GM21367 (cell line): Measurements from ENCODE around the gene TSC2.

Source experiments
- ATAC-seq: cut with Tn5 transposase; IDR thresholded peaks from one replicate; pipeline ENCODE4 v1.9.1; 2021; ENCODE audit not compliant: unreplicated experiment

The TSC2 gene

DNA sequence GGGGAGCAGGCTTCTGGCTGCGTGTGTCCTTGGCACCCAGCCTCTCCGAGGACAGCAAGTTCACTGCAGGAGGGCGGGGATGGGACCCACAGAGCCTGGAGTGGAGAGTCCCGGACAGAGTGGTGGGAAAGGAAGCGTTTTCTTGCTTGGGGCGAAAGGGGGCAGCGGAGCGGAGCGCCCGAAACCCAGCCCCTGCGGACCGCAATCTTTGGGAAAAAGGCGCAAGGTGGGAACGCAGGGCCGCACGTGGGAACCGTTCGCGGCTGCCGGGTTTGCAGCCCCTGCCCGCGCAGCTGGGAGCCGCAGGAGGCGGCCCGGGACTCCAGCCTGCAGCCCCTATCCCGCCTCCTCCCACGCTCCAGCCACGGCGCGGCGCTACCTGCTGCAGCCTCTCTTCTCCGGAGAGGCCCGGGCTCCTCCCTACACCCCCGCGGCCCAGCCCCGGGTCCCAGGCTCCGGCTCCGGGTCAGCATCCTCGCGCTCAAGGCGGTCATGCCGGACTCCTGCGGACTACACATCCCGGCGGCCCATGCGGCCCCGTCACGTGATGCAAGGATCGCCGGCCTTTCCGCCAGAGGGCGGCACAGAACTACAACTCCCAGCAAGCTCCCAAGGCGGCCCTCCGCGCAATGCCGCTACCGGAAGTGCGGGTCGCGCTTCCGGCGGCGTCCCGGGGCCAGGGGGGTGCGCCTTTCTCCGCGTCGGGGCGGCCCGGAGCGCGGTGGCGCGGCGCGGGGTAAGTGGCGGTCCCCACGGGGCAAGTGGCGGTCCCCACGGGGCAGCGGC lies at the start of gene TSC2, which contains the start of gene NTHL1:
Gene TSC2, plus strand, starts transcription at position 656 of the 786 bp plus-strand sequence. CDS start 631 bp downstream, outside the sequence.
Gene NTHL1, minus strand, starts transcription at position 505 of the 786 bp plus-strand sequence. Its CDS starts 11 bp downstream, at position 494.
- peak; percentile 80 for ATAC-seq

DNA sequence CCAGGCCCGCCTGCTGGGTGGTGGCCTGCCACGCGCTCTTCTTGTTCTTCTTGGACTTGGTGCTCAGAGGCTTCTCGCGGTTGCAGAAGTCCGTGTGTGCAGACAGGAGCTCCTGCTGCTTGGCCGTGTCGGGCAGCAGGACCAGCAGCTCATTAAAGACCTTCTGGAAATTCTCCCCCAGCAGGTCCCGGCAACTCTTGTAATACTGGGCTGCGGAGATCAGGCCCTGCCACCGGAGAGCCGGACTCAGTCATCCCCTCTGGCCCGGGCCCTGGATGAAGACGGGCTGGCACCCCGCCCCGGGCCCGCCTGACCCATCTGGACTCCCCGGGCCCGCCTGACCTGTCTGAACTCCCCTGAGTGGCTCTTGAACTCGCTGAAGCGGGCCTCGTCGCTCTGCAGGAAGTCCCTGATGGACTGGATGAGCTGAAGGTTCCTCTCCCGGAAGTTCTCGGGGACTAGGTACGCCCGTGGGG lies 49.4 kb upstream of the TSC2 start:
- ATAC-seq = no peak

DNA sequence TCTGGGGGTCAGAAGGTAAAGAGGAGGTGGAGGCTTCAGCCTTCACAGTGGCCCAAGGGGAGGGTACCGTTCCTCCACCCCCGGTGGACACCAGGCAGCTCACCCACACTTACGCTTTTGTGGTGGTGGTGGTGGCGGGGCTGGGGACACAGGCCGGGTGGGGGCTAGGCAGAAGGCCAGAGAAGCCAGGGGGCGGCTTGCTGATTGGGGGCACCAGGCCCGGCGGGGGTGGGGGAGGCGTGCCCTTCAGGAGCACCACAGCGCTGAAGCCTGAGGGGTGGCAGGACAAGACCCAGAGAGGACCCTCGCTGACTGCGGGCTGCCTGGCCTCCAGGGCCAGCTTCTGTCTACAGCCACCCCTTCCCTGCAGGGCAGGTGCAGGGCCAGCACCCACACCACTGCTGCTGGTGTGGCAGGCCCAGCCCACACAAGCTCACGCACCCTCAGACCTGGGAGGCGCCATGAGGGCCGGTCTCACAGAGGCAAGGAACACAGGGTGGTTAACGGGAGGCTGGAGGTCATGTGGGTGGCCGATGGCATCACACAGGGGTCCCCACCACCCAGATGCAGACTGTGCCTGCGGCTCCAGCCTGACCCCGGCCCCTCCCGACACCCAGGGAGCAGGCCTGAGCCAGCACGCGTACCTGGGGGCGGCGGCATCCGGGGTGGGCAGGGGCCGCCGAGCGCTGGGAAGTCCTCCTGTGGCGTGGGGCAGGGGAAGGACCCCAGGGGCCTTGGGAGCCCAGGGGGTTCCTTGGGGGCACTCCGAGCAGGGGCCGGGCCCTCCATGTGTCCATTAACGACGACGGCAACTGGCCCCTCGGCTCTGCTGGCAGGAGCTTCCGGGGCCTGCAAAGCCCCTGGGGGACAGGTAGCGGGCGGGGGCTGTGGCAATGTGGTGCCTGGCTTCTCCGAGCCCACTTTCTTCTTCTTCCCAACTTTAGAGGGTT lies 48.7 kb upstream of the TSC2 start:
- ATAC-seq = no peak

DNA sequence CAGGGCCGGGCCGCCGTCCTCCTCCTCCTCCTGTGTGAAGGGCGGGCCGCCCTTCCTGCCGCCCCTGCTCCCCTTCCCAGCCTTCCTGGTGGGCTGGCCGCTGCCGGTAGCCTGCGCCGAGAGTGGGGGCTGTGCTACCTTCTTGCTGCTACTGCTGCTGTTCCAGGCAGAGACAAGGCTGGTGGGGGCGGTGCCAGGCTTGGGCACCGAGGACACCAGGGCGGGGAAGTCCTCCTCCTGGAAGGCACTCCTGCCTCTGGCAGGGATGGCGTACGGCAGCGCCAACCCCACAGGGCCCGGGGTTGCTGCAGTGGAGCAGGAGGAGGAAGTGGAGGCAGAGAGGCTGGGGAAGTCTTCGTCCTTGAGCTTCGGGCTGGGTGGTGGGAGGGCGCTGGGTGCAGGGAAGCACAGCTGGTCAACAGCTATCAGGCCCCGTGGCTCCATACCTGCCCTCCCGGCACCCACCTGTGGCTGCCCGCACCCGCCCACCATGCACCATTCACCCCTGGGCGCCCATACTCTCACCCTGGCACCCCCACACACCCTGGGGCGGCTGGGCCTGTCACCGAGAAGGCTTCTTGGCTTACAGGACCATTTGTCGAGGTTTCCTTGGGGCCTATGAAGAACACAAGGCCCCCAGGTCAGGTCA lies 47.8 kb upstream of the TSC2 start:
- no peak for ATAC-seq

DNA sequence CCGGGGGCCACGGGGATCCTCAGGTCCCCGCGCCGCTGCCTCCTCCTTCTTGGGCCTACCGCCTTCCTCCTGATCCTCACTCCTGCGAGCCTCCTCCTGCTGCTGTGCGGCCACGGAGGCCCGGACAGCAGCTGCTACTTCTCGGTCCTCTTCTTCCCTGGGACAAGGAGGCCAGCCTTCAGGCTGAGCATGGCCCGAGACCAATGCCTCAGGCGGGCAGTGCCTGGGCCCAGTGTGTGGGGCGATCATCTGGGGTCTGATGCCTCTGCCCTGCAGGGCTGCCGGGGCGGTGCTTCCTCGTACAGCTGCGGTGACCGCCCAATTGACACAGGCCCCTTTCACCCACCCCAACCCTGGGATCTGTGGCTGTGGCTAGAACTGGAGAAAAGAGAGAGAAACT lies 46.8 kb upstream of the TSC2 start:
- no peak for ATAC-seq

DNA sequence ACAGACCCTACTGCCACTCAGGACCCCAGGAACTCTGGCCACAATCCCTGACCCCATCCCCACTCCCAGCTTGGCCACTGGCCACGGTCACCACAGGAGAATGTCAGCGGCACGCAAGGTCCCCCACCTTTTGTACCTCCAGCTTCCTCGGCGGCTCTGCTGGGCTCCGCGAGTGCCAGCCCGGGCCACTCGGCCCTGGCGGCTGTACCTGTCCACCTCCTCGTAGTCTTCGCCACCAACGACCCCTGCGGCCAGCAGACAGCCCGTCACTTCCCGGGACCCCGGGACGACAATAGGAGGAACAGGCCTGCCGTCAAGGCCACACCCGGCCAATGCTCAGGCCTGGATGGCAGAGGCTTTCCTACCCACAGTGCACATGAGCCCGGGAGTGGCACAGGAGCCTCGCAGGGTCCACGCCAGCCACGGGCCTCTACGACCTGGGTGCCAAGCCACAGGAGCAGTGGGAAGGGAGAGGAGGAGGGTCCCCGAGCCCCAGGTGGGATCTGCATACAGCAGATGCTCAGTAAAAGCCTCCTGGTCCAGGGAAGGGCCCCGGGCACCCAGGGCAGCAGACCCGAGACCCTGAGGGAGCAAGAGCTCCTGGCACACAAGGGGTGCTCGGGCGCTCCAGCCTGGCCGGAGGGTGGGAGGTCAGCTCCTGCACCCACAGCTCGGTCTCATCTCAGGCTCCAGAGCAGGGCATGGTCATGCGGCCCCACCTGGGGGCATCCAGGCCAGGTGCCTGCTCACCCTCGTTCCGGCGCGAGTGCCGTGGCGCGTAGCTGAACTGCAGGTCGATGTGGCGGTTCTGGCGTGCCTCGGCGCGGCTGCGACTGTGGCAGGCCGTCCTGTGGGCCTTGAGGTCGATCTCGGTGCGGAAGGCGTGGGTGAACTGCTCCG lies 46.1 kb upstream of the TSC2 start:
- no peak for ATAC-seq

- ATAC-seq = no peak
Observed at GRCh38 chr16:2002406-2003230, 45.2 kb upstream of the TSC2 start.

GRCh38 chr16:2003231-2003826 lies 44.5 kb upstream of the TSC2 start:
- no peak for ATAC-seq

- ATAC-seq = peak; percentile 35
Observed at GRCh38 chr16:2003827-2004641, 43.8 kb upstream of the TSC2 start.

DNA sequence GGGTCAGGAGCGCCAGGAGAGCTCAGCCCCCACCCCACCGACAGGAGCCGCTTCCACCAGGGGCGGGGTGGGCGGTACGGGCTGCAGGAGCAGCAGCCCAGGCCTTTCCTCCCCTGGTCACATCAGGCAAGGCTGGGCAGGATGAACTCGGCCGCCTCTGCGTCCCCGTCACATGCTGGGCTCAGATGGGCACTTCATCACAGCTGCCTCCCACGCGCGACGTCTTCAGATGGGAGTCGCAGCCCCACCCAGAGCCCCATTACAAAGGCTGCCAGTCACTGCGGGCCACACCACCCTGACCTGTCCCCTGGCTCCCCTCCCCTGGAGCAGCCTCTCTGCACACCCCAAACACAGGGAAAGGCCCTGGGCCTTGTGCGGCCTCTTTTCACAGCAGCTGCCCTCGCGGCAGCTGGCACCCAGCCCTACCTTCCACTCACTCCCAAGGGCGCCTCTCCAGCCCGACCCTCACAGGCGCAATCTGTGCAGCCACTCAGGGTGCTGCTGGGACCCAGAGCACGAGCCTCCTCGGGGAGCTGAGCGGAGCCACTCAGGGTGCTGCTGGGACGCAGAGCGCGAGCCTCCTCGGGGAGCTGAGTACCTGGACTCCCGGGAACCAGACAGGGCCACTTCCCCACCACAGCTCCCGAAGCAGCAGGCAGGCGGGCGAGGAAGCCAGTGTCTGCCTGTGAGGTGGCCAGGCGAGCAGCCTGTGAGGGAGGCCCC lies 42.8 kb upstream of the TSC2 start:
- ATAC-seq = no peak

GRCh38 chr16:2005646-2006045 lies 42.1 kb upstream of the TSC2 start:
- no peak for ATAC-seq

DNA sequence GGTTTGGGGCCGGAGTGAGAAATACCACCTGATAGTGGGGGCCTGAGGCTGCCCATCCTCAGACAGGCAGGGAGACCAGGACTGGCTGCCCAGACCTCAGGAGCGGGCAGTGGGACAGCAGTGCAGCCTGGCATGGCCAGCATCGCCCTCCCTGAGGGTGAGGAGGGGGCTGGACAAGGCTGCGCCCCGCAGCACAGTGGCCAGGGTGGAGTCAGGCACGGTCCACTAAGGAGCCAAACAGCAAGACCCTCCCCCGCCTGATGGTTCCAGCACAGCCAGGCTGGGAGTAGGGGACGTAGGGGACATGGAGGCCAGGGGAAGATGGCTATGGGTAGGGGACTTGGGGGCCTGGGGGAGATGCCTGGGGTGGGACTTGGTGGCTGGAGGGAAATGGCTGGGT lies 41.5 kb upstream of the TSC2 start:
- no peak for ATAC-seq

- ATAC-seq = no peak
Observed at GRCh38 chr16:2007081-2007836, 40.5 kb upstream of the TSC2 start.

- ATAC-seq = no peak
Observed at GRCh38 chr16:2008009-2008526, 39.7 kb upstream of the TSC2 start.

DNA sequence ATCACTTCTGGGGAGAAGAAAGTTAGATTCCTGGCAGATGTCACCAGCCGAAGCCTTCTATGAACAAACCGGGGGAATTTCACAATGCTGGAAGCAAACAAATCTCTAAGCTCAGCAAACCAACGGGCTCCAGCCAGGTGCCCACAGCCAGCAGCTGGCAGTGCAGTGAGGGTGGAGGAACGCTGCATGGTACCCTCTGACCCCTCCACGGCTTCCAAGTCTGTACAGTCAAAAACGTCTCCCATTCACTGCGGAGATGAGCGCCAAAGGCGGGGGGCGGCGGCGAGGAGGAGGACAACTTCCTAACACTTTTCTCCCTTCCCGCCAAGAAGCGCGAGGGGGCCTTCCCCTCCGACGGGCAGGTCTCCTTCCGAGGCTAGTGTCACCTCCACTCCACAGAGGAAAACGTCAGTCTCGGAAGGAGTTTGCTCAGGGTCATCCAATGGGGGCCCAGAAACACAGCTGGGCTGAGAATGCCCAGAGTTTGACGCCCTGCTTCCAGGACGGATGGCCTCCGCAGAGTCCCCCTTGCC lies 39.1 kb upstream of the TSC2 start:
- no peak for ATAC-seq

- no peak for ATAC-seq
Observed at GRCh38 chr16:2009164-2009711, 38.5 kb upstream of the TSC2 start.
